GM12872 (cell line): ENCODE results near the gene LONP1.

ENCODE experiments used
- TF ChIP-seq, protein P1 (sequence below): IDR thresholded peaks from 3 replicates; pipeline ENCODE4 v1.5.1; 2011; ENCODE audit warnings: low read depth, mild to moderate bottlenecking, low read length, moderate library complexity; ENCODE audit not compliant: insufficient read depth

LONP1 gene

DNA sequence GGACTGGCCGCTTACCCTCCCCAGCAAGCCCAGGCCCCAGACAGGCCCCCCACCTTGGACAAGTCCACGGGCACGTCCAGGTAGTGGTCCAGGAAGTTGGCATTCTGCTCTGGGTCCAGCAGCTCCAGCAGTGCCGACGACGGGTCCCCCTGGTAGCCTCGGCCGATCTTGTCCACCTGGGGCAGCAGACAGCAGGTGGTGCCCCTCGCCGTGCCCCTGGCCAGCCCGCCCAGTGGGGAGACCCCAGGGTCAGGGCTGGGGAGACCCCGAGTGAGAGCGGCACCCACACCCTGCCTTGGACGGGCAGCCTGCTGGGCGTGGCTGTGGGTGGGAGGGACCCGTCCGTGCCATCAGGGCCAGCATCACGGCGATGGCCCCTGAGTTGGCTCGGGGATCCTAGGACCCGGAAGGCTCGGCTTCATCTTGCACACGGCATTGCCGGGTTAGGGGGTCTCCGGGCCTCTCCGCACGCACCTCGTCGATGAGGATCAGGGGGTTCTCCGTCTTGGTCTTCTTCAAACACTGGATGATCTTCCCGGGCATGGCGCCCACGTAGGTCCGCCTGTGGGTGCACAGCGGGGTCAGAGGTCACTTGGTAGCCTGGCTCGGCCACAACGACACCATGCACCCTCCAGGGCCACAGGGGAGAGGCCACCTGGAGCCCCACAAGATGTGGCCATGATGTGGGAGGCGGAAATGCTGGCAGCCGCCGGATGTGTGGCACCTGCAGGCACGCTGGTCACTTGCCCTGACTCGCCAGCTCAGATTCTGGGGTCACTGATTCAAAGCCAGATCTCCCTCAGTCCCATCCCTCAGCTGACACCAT is 23.5 kb downstream of the LONP1 start:
- TF ChIP-seq, protein P1, sequence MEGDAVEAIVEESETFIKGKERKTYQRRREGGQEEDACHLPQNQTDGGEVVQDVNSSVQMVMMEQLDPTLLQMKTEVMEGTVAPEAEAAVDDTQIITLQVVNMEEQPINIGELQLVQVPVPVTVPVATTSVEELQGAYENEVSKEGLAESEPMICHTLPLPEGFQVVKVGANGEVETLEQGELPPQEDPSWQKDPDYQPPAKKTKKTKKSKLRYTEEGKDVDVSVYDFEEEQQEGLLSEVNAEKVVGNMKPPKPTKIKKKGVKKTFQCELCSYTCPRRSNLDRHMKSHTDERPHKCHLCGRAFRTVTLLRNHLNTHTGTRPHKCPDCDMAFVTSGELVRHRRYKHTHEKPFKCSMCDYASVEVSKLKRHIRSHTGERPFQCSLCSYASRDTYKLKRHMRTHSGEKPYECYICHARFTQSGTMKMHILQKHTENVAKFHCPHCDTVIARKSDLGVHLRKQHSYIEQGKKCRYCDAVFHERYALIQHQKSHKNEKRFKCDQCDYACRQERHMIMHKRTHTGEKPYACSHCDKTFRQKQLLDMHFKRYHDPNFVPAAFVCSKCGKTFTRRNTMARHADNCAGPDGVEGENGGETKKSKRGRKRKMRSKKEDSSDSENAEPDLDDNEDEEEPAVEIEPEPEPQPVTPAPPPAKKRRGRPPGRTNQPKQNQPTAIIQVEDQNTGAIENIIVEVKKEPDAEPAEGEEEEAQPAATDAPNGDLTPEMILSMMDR: no peak

DNA sequence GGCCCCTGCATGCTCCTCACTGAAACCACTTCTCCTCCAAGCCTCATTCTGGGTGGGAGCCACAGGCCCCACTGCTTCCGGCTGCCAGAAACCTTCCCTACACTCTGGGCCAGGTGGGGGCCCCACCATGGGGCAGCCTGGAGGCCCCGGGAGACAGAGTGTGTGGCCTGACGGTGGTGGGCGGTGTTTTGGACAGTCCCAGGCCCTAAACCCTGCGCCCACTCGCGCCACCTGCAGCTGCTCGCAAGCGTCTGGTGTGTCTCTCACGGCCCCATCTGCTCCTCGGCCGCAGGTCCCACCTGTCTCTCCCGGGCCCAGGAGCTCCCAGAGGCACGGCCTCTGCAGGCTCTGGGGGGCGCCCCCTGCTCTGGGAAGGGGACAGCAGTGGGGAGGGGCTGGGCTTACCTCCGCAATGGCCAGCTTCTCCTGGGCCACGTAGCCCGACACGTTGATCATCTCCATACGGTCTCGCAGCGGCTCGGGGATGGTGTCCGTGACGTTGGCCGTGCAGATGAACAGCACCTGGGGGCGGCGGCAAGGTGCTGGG is 24.2 kb downstream of the LONP1 start:
- TF ChIP-seq, protein P1: no peak

DNA sequence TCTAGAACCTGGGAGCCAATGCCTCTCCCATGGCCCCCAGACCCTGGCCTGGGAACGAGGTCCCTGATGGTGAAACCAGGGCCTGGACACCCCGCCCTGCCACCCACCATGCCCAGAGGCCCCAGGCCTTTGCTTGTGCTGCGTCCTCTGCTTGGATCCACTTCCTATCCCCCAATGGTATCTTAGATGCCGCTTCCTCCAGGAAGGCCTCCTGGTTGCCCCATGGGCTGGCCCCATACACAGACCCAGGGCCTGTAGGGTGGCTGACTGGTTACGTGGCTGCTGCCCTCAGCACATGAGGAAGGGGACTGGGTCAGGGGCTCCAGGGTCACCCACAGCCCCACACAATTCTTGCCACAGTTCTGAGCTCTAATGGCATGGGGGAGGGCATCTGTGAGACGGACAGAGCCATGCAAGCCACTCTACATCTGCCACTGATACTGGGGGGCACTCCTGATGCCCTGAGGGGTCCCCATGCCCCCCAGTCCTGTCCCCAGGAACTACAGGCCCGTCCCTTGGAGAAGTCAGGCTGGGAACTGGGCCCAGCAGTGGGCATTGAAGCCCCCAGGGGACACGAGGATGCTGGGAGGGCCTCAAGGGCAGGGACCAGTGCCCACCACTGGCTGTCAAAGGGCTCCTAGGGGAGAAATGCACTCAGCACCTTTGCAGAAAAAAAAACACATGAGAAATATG is 24.8 kb downstream of the LONP1 start:
- TF ChIP-seq, protein P1: no peak

DNA sequence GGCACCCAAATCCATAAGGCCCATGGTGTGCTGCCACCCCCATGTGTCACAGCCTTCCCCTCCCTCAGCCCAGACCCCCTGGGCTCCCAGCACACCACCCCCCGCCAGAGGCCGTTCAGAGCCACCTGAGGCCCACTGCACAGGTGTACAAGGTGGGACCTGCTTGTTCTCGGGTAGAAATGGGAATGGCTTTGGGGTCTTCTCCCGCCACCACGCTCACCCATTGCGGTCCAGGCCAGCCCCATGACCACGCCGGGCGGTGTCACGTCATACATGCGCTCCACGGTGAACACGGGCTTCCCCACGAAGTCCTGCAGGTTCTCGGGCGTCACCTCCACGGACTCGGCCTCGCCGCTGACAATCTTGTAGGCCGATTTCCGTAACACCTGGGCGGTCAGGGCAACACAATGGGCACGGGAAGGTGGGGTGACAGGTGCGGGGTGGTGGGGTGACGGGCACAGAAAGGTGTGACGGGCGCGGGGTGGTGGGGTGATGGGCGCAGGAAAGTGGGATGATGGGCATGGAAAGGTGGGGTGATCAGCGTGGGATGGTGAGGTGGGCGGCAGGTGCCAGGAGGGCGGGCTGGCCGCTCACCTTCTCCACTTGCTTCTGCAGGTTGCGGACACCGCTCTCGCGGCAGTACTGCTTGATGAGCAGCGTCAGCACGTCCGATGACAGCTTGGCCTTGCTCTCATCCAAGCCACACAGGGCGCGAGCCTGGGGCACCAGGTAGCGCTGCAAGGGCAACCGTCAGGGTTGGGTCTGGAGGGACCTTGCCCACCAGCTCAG is 25.6 kb downstream of the LONP1 start:
- TF ChIP-seq, protein P1: no peak

DNA sequence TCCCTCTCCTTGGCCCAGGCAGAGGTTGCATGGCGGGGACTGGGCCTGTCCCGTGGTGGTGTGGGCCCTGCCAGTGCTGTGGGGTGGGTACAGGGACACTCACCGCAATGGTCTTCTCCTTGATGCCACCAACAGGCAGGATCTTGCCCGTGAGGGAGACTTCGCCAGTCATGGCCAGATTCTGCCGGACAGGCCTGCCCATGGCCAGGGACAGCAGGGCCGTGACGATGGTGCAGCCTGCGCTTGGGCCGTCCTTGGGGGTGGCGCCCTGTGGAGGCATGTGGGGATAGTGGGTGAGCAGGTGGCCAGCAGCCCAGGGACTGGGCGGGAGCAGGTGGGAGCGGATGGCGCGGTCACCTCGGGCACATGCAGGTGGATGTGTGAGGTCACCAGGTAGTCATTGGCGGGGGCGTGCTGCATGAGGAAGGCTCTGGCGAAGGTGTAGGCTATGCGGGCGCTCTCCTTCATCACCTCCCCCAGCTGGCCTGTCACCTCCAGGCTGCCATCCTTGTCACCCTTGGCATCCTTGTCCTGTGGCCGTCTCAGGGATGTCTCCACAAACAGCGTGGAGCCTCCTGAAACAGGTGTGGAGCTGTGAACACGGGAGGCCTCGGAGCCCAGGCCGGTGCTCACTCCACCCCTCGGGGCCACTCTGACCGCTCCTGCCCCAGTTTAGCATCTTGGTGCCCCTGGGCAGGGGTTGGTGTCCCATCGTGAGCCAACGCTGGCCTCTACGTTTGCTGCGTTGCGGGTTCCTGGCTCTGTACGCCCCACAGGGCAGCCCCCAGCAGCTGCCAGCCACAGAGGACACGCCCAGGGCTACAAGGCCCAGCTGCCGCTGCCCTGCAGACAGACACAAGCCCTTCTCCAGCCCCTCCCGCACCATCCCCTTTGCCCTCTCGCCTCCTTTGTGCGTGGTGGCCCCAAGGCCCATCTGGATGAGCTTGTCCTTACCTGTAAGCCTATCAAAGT is 26.5 kb downstream of the LONP1 start:
- TF ChIP-seq, protein P1: no peak

DNA sequence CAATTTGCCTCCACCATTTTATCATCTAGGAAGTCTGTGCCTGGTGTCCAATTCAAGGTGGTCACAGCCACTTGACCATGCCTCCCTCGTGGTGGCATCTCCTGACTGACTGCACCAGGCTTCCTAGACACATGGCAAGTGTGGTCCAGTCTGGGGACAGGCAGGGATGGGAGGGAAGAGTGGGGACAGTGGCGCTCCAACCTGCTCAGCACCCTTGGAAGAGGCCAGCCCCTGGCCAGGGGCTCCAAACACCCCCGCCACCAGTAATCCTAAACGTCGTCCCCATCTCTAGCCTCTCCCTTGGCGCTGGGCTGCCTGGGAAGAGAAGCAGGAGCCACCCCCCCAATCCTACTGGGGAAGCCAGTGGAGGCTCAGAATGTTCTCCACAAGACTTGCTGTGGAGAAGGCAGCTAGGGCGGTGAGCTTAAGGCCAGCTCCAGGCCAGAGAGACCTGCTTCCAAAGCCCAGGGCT is 27.2 kb downstream of the LONP1 start:
- TF ChIP-seq, protein P1: no peak
